ENCODE data around the gene BLOC1S6.

DNA sequence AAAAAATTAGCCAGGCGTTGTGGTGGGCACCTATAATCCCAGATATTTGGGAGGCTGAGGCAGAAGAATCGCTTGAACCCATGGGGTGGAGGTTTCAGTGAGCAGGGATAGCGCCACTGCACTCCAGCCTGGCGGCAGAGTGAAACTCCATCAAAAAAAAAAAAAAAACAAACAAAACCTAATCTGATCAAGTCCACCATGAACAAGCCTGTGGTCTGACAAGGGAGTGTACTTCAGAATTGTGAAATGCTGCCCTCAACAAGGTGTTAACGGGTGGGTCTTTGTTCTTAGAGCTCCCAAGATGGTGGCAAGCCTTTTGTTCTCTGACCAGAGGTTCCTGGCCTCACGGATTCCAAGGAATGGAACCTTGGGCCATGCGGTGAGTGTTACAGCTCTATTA is 40.4 kb upstream of the BLOC1S6 start:
- TF ChIP-seq, protein P1, sequence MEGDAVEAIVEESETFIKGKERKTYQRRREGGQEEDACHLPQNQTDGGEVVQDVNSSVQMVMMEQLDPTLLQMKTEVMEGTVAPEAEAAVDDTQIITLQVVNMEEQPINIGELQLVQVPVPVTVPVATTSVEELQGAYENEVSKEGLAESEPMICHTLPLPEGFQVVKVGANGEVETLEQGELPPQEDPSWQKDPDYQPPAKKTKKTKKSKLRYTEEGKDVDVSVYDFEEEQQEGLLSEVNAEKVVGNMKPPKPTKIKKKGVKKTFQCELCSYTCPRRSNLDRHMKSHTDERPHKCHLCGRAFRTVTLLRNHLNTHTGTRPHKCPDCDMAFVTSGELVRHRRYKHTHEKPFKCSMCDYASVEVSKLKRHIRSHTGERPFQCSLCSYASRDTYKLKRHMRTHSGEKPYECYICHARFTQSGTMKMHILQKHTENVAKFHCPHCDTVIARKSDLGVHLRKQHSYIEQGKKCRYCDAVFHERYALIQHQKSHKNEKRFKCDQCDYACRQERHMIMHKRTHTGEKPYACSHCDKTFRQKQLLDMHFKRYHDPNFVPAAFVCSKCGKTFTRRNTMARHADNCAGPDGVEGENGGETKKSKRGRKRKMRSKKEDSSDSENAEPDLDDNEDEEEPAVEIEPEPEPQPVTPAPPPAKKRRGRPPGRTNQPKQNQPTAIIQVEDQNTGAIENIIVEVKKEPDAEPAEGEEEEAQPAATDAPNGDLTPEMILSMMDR (IDR thresholded peaks at IDR 0.05; ENCODE audit: insufficient read depth, low read length): no peak
- TF ChIP-seq GABPA (IDR thresholded peaks at IDR 0.05; ENCODE audit: low read depth) (no peak), POLR2AphosphoS5 (IDR thresholded peaks at IDR 0.05; ENCODE audit: low read depth) (no peak)
- TF ChIP-seq, protein P2, sequence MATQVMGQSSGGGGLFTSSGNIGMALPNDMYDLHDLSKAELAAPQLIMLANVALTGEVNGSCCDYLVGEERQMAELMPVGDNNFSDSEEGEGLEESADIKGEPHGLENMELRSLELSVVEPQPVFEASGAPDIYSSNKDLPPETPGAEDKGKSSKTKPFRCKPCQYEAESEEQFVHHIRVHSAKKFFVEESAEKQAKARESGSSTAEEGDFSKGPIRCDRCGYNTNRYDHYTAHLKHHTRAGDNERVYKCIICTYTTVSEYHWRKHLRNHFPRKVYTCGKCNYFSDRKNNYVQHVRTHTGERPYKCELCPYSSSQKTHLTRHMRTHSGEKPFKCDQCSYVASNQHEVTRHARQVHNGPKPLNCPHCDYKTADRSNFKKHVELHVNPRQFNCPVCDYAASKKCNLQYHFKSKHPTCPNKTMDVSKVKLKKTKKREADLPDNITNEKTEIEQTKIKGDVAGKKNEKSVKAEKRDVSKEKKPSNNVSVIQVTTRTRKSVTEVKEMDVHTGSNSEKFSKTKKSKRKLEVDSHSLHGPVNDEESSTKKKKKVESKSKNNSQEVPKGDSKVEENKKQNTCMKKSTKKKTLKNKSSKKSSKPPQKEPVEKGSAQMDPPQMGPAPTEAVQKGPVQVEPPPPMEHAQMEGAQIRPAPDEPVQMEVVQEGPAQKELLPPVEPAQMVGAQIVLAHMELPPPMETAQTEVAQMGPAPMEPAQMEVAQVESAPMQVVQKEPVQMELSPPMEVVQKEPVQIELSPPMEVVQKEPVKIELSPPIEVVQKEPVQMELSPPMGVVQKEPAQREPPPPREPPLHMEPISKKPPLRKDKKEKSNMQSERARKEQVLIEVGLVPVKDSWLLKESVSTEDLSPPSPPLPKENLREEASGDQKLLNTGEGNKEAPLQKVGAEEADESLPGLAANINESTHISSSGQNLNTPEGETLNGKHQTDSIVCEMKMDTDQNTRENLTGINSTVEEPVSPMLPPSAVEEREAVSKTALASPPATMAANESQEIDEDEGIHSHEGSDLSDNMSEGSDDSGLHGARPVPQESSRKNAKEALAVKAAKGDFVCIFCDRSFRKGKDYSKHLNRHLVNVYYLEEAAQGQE (IDR thresholded peaks at IDR 0.05; ENCODE audit: insufficient replicate concordance, low read depth): no peak

Data from HL-60 (cell line).